SK-N-SH (cell line): ENCODE measurements around the gene L3MBTL1. TPM values are rescaled to one million over a fixed set of nuclear protein-coding genes. Genes with fewer than 3 reads are reported as not detected.

Source experiments
- CTCF ChIA-PET: fragments of 300-600, 350-600 bp; formaldehyde crosslinking; extraction: SDS; loops from one replicate; lab custom pipeline; 2021; lab: Yijun Ruan, JAX
- POLR2A ChIA-PET: fragments of 350-600 bp; sonication (Branson Sonifier 250); formaldehyde crosslinking; extraction: SDS; loops from one replicate; lab custom pipeline; 2020; ENCODE audit warnings: antibody characterized with exemption, inconsistent platforms; lab: Yijun Ruan, JAX
- DNase-seq: peaks from one replicate; pipeline ENCODE4 v3.0.0; 2012
- H2AFZ ChIP-seq: fragments of 200-600 bp; sonication (generic); 2 replicates; pipeline ENCODE4 v1.8.1; 2016; ENCODE audit warnings: antibody characterized with exemption, mild to moderate bottlenecking, low read depth
- H3F3A ChIP-seq: fragments of 200-600 bp; sonication (generic); replicated peaks from 2 replicates; pipeline ENCODE3; 2016; ENCODE audit warnings: antibody characterized with exemption, mild to moderate bottlenecking; ENCODE audit not compliant: insufficient read depth
- H3K27ac ChIP-seq, 2 experiments: fragments of 200-500 bp in 1 of 2; fragments of 200-600 bp in 1 of 2; sonication (Bioruptor generic) in 1 of 2; sonication (generic), shearing (Covaris generic) in 1 of 2; 2 replicates each; pipeline versions ENCODE4 v1.5.1 to v1.6.1; 2014 to 2016; ENCODE audit warnings: low read depth in 2 of 2, inconsistent platforms in 1 of 2, low read length in 1 of 2, mild to moderate bottlenecking in 1 of 2, mixed read lengths in 1 of 2
- H3K27me3 ChIP-seq: fragments of 200-600 bp; sonication (generic), shearing (Covaris generic); 2 replicates; pipeline ENCODE4 v1.6.1; 2016; ENCODE audit warnings: mixed run types; ENCODE audit not compliant: insufficient read depth
- H3K36me3 ChIP-seq, 2 experiments: fragments of 200-500 bp in 1 of 2; fragments of 200-600 bp in 1 of 2; sonication (Bioruptor generic) in 1 of 2; sonication (generic) in 1 of 2; replicated peaks in 1 of 2; 2 replicates each; pipeline versions ENCODE3 to v1.5.1; 2014 to 2016; ENCODE audit warnings: low read length in 1 of 2, mild to moderate bottlenecking in 1 of 2; ENCODE audit not compliant: insufficient read depth in 2 of 2, control insufficient read depth in 1 of 2
- H3K4me1 ChIP-seq, 2 experiments: fragments of 200-500 bp in 1 of 2; fragments of 200-600 bp in 1 of 2; sonication (Bioruptor generic) in 1 of 2; sonication (generic), shearing (Covaris generic) in 1 of 2; 2 replicates each; pipeline versions ENCODE4 v1.5.1 to v1.6.1; 2014 to 2016; ENCODE audit warnings: low read depth in 1 of 2, low read length in 1 of 2, mixed run types in 1 of 2; ENCODE audit not compliant: insufficient read depth in 2 of 2, control insufficient read depth in 1 of 2
- H3K4me2 ChIP-seq: fragments of 200-600 bp; sonication (generic), shearing (Covaris generic); 2 replicates; pipeline ENCODE4 v1.6.1; 2017; ENCODE audit warnings: mixed run types
- H3K4me3 ChIP-seq, 2 experiments: fragments of 200-500 bp in 1 of 2; fragments of 200-600 bp in 1 of 2; sonication (Bioruptor generic) in 1 of 2; sonication (generic), shearing (Covaris generic) in 1 of 2; 2 replicates each; pipeline versions ENCODE4 v1.5.1 to v1.8.1; 2014 to 2016; ENCODE audit warnings: low read depth in 2 of 2, inconsistent platforms in 1 of 2, low read length in 1 of 2, mild to moderate bottlenecking in 1 of 2, mixed read lengths in 1 of 2, moderate library complexity in 1 of 2
- H3K79me2 ChIP-seq: fragments of 200-600 bp; sonication (generic); 2 replicates; pipeline ENCODE4 v1.8.1; 2017; ENCODE audit warnings: mild to moderate bottlenecking; ENCODE audit not compliant: insufficient read depth
- H3K9ac ChIP-seq: fragments of 200-600 bp; sonication (generic); 2 replicates; pipeline ENCODE4 v1.6.1; 2017; ENCODE audit warnings: mixed run types
- H3K9me2 ChIP-seq: fragments of 200-600 bp; sonication (generic); 2 replicates; pipeline ENCODE4 v1.6.1; 2017; ENCODE audit warnings: mixed run types
- H3K9me3 ChIP-seq: fragments of 200-600 bp; sonication (generic); 2 replicates; pipeline ENCODE4 v1.6.1; 2017; ENCODE audit warnings: mixed run types, mild to moderate bottlenecking, moderate library complexity
- H4K20me1 ChIP-seq: fragments of 200-600 bp; sonication (generic); 2 replicates; pipeline ENCODE4 v1.6.1; 2017; ENCODE audit warnings: mild to moderate bottlenecking, mixed run types; ENCODE audit not compliant: insufficient read depth
- CTCF ChIP-seq: fragments of 200-600 bp; sonication (generic); IDR thresholded peaks from 2 replicates; pipeline ENCODE4 v1.6.1; 2017; ENCODE audit warnings: antibody characterized with exemption, mild to moderate bottlenecking, moderate library complexity
- EZH2phosphoT487 ChIP-seq: fragments of 200-600 bp; sonication (generic); IDR thresholded peaks from 2 replicates; pipeline ENCODE4 v1.6.1; 2017; ENCODE audit warnings: low read depth, mixed run types, mild to moderate bottlenecking, antibody characterized with exemption, moderate library complexity, borderline replicate concordance
- FOXM1 ChIP-seq: IDR thresholded peaks from 2 replicates; pipeline ENCODE4 v1.4.0; 2012; ENCODE audit warnings: low read depth, mild to moderate bottlenecking
- GATA2 ChIP-seq: sonication (generic); formaldehyde crosslinking; IDR thresholded peaks from 2 replicates; pipeline ENCODE4 v1.5.0; 2020; ENCODE audit warnings: mild to moderate bottlenecking, missing genetic modification reagents
- IRF3 ChIP-seq: fragments of 150-350 bp; IDR thresholded peaks from 2 replicates; pipeline ENCODE4 v1.6.1; 2016; ENCODE audit warnings: mild to moderate bottlenecking, low read depth, low read length
- JUND ChIP-seq: IDR thresholded peaks from 2 replicates; pipeline ENCODE4 v1.4.0; 2012
- MEF2A ChIP-seq: IDR thresholded peaks from 2 replicates; pipeline ENCODE4 v1.4.0; 2012; ENCODE audit warnings: low read depth, borderline replicate concordance
- NFIC ChIP-seq: IDR thresholded peaks from 2 replicates; pipeline ENCODE4 v1.4.0; 2012; ENCODE audit warnings: borderline replicate concordance
- SIN3A ChIP-seq: IDR thresholded peaks from 2 replicates; pipeline ENCODE4 v1.6.1; 2012; ENCODE audit warnings: low read depth, mild to moderate bottlenecking, low read length, moderate library complexity, borderline replicate concordance
- TAF1 ChIP-seq: IDR thresholded peaks from 2 replicates; pipeline ENCODE4 v1.6.1; 2012; ENCODE audit warnings: low read depth, mild to moderate bottlenecking, low read length, moderate library complexity, borderline replicate concordance
- TCF12 ChIP-seq: IDR thresholded peaks from 2 replicates; pipeline ENCODE4 v1.4.0; 2012
- USF1 ChIP-seq: IDR thresholded peaks from 2 replicates; pipeline ENCODE4 v1.4.0; 2012; ENCODE audit warnings: low read depth, borderline replicate concordance
- YY1 ChIP-seq: IDR thresholded peaks from 2 replicates; pipeline ENCODE4 v1.4.0; 2012; ENCODE audit warnings: low read depth, mild to moderate bottlenecking
- WGBS: methylation state at CpG from one replicate; pipeline ENCODE4 v1.1.6; 2017; ENCODE audit warnings: low lambda C conversion rate; 5-methylcytosine and 5-hydroxymethylcytosine counted together
- polyA plus RNA-seq, 3 experiments: library from polyadenylated mRNA; depleted of rRNA; stranded (reverse); fragments of >200 nt; gene quantifications; 2 replicates each; pipeline ENCODE4 v1.2.3, GENCODE V29; 2012

L3MBTL1 gene
- polyA plus RNA-seq, 1 of the 3 experiments (the other 2 are of a cell fraction): 8.9 TPM

- TF ChIP-seq IRF3 (no peak), YY1 (no peak), TAF1 (no peak), EZH2phosphoT487 (no peak), GATA2 (CRISPR knock-in tag) (no peak), FOXM1 (no peak), USF1 (no peak), JUND (no peak)
- TF ChIP-seq, all 33 proteins: peak for 0
Observed at GRCh38 chr20:43508106-43508505, 609 bp downstream of the L3MBTL1 start (continued).

GRCh38 chr20:43508604-43509040, 1.1 kb downstream of the L3MBTL1 start:
- POLR2A ChIA-PET: interaction anchor here (1.9 kb wide), 1 partner anchor 50 kb away, joined by 5 read pairs; no protein-coding TSS in a partner anchor
- 96% methylated on average over 9 of the region's 11 CpGs for WGBS
- Histone ChIP-seq H3K27ac (no peak overlapping the region), H3K27me3 (no peaks in the 10 kb centered on the region; the same call in 1 of the 2 replicates), H3K36me3 (no peaks in the 10 kb centered on the region), H4K20me1 (no peaks in the 10 kb centered on the region), H3K9ac (no peak overlapping the region), H3K9me2 (no peaks in the 10 kb centered on the region), H3K9me3 (no peaks in the 10 kb centered on the region), H2AFZ (no peak overlapping the region), H3K4me2 (peak overlapping the region; percentile 80), H3K4me1 (peaks cover 0 to 11% of the 10 kb centered on the region in 2 experiments; a peak in 1 of 4 replicates), H3K79me2 (no peaks in the 10 kb centered on the region), H3F3A (no peaks in the 10 kb centered on the region), H3K4me3 (peak overlapping the region in 1 of 2 experiments; percentile 73; a peak in 2 of 4 replicates)
- TF ChIP-seq GATA2 (CRISPR knock-in tag) (no peak), JUND (no peak), IRF3 (no peak), MEF2A (no peak), SIN3A (no peak), NFIC (no peak), CTCF (peak; percentile 15; the same call in 1 of the 2 replicates), TCF12 (no peak)
- peak; percentile 43 for DNase-seq
- CTCF ChIA-PET: interaction anchor here (0.7 to 0.9 kb wide), 2 partner anchors 9 to 30 kb away, joined by 3 read pairs; no protein-coding TSS in a partner anchor
